ENCODE data around the gene SLC25A11. TPM values are rescaled to one million over a fixed set of nuclear protein-coding genes. Genes with fewer than 3 reads are reported as not detected.

SLC25A11 gene
- total RNA-seq, 1 experiment from 2014 or later, result 54.5 TPM

- no TSS peak for BruUV-seq (replicated peaks)
- no peak for TF ChIP-seq CTCF (IDR thresholded peaks at IDR 0.05; ENCODE audit: unreplicated experiment)
- H3K36me3 Mint-ChIP-seq (ENCODE audit: insufficient read depth, unreplicated experiment), result peaks cover 47% of the 10 kb centered on the region
- H3K27ac Mint-ChIP-seq (ENCODE audit: low read depth, unreplicated experiment), result no peak overlapping the region
- ChIA-PET CTCF (interaction anchor here (0.6 to 4.2 kb wide), 13 partner anchors 13 to 193 kb away, joined by 3 to 38 read pairs (median 3); partner anchors contain the start of gene MED11), POLR2A (interaction anchor here (0.8 to 4.5 kb wide), 4 partner anchors 38 to 163 kb away, joined by 3 to 25 read pairs (median 6); partner anchors contain the start of genes CXCL16, GLTPD2, PFN1 and RNF167)
- no peak overlapping the region for H3K4me3 Mint-ChIP-seq (ENCODE audit: unreplicated experiment)
- no peak for DNase-seq (ENCODE audit: unreplicated experiment)
- intact Hi-C loops (cut with micrococcal nuclease), result loop anchor here (5.0 to 10.0 kb wide), 2 partner anchors 335 to 1532 kb away; partner anchors contain the start of gene AIPL1
- no peaks in the 10 kb centered on the region for H3K27me3 Mint-ChIP-seq (ENCODE audit: insufficient read depth, unreplicated experiment)
- H3K4me1 Mint-ChIP-seq (ENCODE audit: insufficient read depth, unreplicated experiment), result peaks cover 17% of the 10 kb centered on the region
- H3K9me3 Mint-ChIP-seq (ENCODE audit: unreplicated experiment), result no peaks in the 10 kb centered on the region
Observed at GRCh38 chr17:4902540-4902939, 37.3 kb downstream of the SLC25A11 start.

- no TSS peak for BruUV-seq (replicated peaks)
- POLR2A ChIA-PET, result interaction anchor here (1.0 to 4.5 kb wide), 3 partner anchors 10 to 170 kb away, joined by 4 to 25 read pairs (median 4); partner anchors contain the start of gene GLTPD2
- CTCF ChIA-PET, result interaction anchor here (0.6 to 4.2 kb wide), 13 partner anchors 12 to 192 kb away, joined by 3 to 38 read pairs (median 3); partner anchors contain the start of genes ARRB2 and MED11
- H3K27ac Mint-ChIP-seq (ENCODE audit: low read depth, unreplicated experiment), result no peak overlapping the region
- H3K36me3 Mint-ChIP-seq (ENCODE audit: insufficient read depth, unreplicated experiment), result peaks cover 54% of the 10 kb centered on the region
- no peak for TF ChIP-seq CTCF (IDR thresholded peaks at IDR 0.05; ENCODE audit: unreplicated experiment)
- no peak overlapping the region for H3K4me3 Mint-ChIP-seq (ENCODE audit: unreplicated experiment)
- intact Hi-C loops (cut with micrococcal nuclease), result loop anchor here (5.0 to 10.0 kb wide), 2 partner anchors 334 to 1533 kb away; partner anchors contain the start of gene AIPL1
- no peak for DNase-seq (ENCODE audit: unreplicated experiment)
- no peaks in the 10 kb centered on the region for H3K27me3 Mint-ChIP-seq (ENCODE audit: insufficient read depth, unreplicated experiment)
- no peaks in the 10 kb centered on the region for H3K9me3 Mint-ChIP-seq (ENCODE audit: unreplicated experiment)
- peaks cover 17% of the 10 kb centered on the region for H3K4me1 Mint-ChIP-seq (ENCODE audit: insufficient read depth, unreplicated experiment)
Observed at GRCh38 chr17:4901648-4902344, 38.0 kb downstream of the SLC25A11 start.

- Mint-ChIP-seq H3K9me3 (ENCODE audit: unreplicated experiment) (no peaks in the 10 kb centered on the region), H3K27me3 (ENCODE audit: insufficient read depth, unreplicated experiment) (no peaks in the 10 kb centered on the region), H3K27ac (ENCODE audit: low read depth, unreplicated experiment) (no peak overlapping the region), H3K36me3 (ENCODE audit: insufficient read depth, unreplicated experiment) (peaks cover 61% of the 10 kb centered on the region), H3K4me3 (ENCODE audit: unreplicated experiment) (no peak overlapping the region), H3K4me1 (ENCODE audit: insufficient read depth, unreplicated experiment) (peaks cover 17% of the 10 kb centered on the region)
- POLR2A ChIA-PET, result interaction anchor here (1.0 to 4.5 kb wide), 3 partner anchors 10 to 169 kb away, joined by 4 to 25 read pairs (median 4); partner anchors contain the start of gene GLTPD2
- intact Hi-C loops (cut with micrococcal nuclease), result loop anchor here (5.0 to 10.0 kb wide), 2 partner anchors 334 to 1534 kb away; partner anchors contain the start of gene AIPL1
- TF ChIP-seq CTCF (IDR thresholded peaks at IDR 0.05; ENCODE audit: unreplicated experiment), result no peak
- CTCF ChIA-PET, result interaction anchor here (0.6 to 4.2 kb wide), 9 partner anchors 12 to 191 kb away, joined by 3 to 38 read pairs (median 3); partner anchors contain the start of gene ARRB2
- DNase-seq (ENCODE audit: unreplicated experiment), result no peak
- BruUV-seq (replicated peaks), result no TSS peak
Observed at GRCh38 chr17:4901108-4901647, 38.7 kb downstream of the SLC25A11 start.

Data from MCF 10A (cell line).